HPDE6-E6E7 (cell line): ENCODE results near the gene GFOD1.
"Not testable (repeated sequence)": the region's sequence is repeated elsewhere in the genome, so short reads cannot be mapped to it uniquely, and the experiment has no call there.

ENCODE experiments used
- DNase-seq: peaks from one replicate; pipeline ENCODE4 v3.0.0; 2011; ENCODE audit warnings: missing footprints; ENCODE audit errors: extremely low spot score

GFOD1 gene

GRCh38 chr6:13407368-13407708, 80.1 kb downstream of the GFOD1 start:
- DNase-seq: no peak

GRCh38 chr6:13406781-13407180, 80.6 kb downstream of the GFOD1 start:
- DNase-seq: no peak

- no peak for DNase-seq
Observed at GRCh38 chr6:13405961-13406477, 81.4 kb downstream of the GFOD1 start.

GRCh38 chr6:13404892-13405254, 82.5 kb downstream of the GFOD1 start:
- no peak for DNase-seq

GRCh38 chr6:13404228-13404891, 83.0 kb downstream of the GFOD1 start:
- no peak for DNase-seq

GRCh38 chr6:13402711-13403110, 84.7 kb downstream of the GFOD1 start:
- DNase-seq: no peak

GRCh38 chr6:13400772-13401171, 86.6 kb downstream of the GFOD1 start:
- DNase-seq: no peak

- DNase-seq: no peak
Observed at GRCh38 chr6:13398421-13398994, 88.9 kb downstream of the GFOD1 start.

- DNase-seq: peak; percentile 32
Observed at GRCh38 chr6:13398069-13398381, 89.4 kb downstream of the GFOD1 start.

- DNase-seq: no peak
Observed at GRCh38 chr6:13397359-13398068, 89.9 kb downstream of the GFOD1 start.

GRCh38 chr6:13396241-13396792, 91.1 kb downstream of the GFOD1 start:
- no peak for DNase-seq

- no peak for DNase-seq
Observed at GRCh38 chr6:13395272-13396237, 91.8 kb downstream of the GFOD1 start.

- no peak for DNase-seq
Observed at GRCh38 chr6:13392462-13392861, 94.9 kb downstream of the GFOD1 start.

- DNase-seq: no peak
Observed at GRCh38 chr6:13391537-13391936, 95.9 kb downstream of the GFOD1 start.

GRCh38 chr6:13390658-13391057, 96.7 kb downstream of the GFOD1 start:
- DNase-seq: no peak

GRCh38 chr6:13389237-13389636, 98.2 kb downstream of the GFOD1 start:
- DNase-seq: not testable (repeated sequence)

- not testable (repeated sequence) for DNase-seq
Observed at GRCh38 chr6:13388769-13389168, 98.6 kb downstream of the GFOD1 start.

GRCh38 chr6:13384966-13385365, 102.4 kb downstream of the GFOD1 start:
- no peak for DNase-seq

GRCh38 chr6:13384506-13384905, 102.9 kb downstream of the GFOD1 start:
- no peak for DNase-seq

GRCh38 chr6:13383328-13384163, 103.9 kb downstream of the GFOD1 start:
- DNase-seq: no peak

- no peak for DNase-seq
Observed at GRCh38 chr6:13380761-13381160, 106.6 kb downstream of the GFOD1 start.
